SHP77 treated with DMSO at 0.1 percent for 48 hours (cell line): Measurements from ENCODE around the gene EPHA4.
A peak's percentile ranks its signal among the peaks of the same experiment; 100 is the strongest.

Experiments used
- DNase-seq: peaks from one replicate; lab custom pipeline; 2025; lab: John Stamatoyannopoulos, UW

Gene EPHA4

GRCh38 chr2:221572219-221572820, at the start of gene EPHA4:
Gene EPHA4 (minus strand): TSS chr2:221572304. CDS start chr2:221572248, 56 bp downstream.
- DNase-seq: peak; percentile 60

- no peak for DNase-seq
Observed at GRCh38 chr2:221618007-221618406, 45.9 kb upstream of the EPHA4 start.

- DNase-seq: no peak
Observed at GRCh38 chr2:221616561-221616960, 44.5 kb upstream of the EPHA4 start.

- no peak for DNase-seq
Observed at GRCh38 chr2:221614274-221614673, 42.2 kb upstream of the EPHA4 start.

GRCh38 chr2:221612800-221613199, 40.7 kb upstream of the EPHA4 start:
- no peak for DNase-seq

- no peak for DNase-seq
Observed at GRCh38 chr2:221612161-221612560, 40.1 kb upstream of the EPHA4 start.

- DNase-seq: no peak
Observed at GRCh38 chr2:221610675-221611074, 38.6 kb upstream of the EPHA4 start.

- no peak for DNase-seq
Observed at GRCh38 chr2:221610255-221610654, 38.2 kb upstream of the EPHA4 start.

- no peak for DNase-seq
Observed at GRCh38 chr2:221608442-221608841, 36.3 kb upstream of the EPHA4 start.

- DNase-seq: no peak
Observed at GRCh38 chr2:221606424-221606823, 34.3 kb upstream of the EPHA4 start.

- no peak for DNase-seq
Observed at GRCh38 chr2:221605751-221606240, 33.7 kb upstream of the EPHA4 start.

- DNase-seq: no peak
Observed at GRCh38 chr2:221602938-221603337, 30.8 kb upstream of the EPHA4 start.

GRCh38 chr2:221601376-221601775, 29.3 kb upstream of the EPHA4 start:
- DNase-seq: no peak

- no peak for DNase-seq
Observed at GRCh38 chr2:221600388-221600787, 28.3 kb upstream of the EPHA4 start.

GRCh38 chr2:221596192-221596591, 24.1 kb upstream of the EPHA4 start:
- no peak for DNase-seq

GRCh38 chr2:221590861-221591365, 18.8 kb upstream of the EPHA4 start:
- no peak for DNase-seq

GRCh38 chr2:221589696-221590095, 17.6 kb upstream of the EPHA4 start:
- DNase-seq: no peak

GRCh38 chr2:221588306-221588985, 16.3 kb upstream of the EPHA4 start:
- no peak for DNase-seq

- no peak for DNase-seq
Observed at GRCh38 chr2:221581986-221582385, 9.9 kb upstream of the EPHA4 start.

GRCh38 chr2:221574231-221574570, 2.1 kb upstream of the EPHA4 start:
- no peak for DNase-seq

GRCh38 chr2:221573430-221574230, 1.5 kb upstream of the EPHA4 start:
- peak; percentile 73 for DNase-seq

- no peak for DNase-seq
Observed at GRCh38 chr2:221572821-221573429, 821 bp upstream of the EPHA4 start.
